SU-DHL-6 (cell line): ENCODE measurements around the gene ACBD4.

Source experiments
- H2AFZ ChIP-seq: fragments of 200-600 bp; sonication (generic); 2 replicates; pipeline ENCODE4 v1.6.1; 2014; ENCODE audit warnings: low read depth, mild to moderate bottlenecking, moderate library complexity, mixed read lengths, antibody characterized with exemption, low read length; ENCODE audit not compliant: severe bottlenecking
- H3F3A ChIP-seq: fragments of 200-600 bp; shearing (Covaris generic); 2 replicates; pipeline ENCODE4 v1.6.0; 2016; ENCODE audit warnings: antibody characterized with exemption, mild to moderate bottlenecking; ENCODE audit not compliant: insufficient read depth
- H3K27ac ChIP-seq: fragments of 200-600 bp; sonication (generic); 2 replicates; pipeline ENCODE4 v1.5.1; 2016; ENCODE audit warnings: low read depth, mild to moderate bottlenecking, low read length, moderate library complexity, mixed read lengths
- H3K27me3 ChIP-seq: fragments of 200-600 bp; sonication (generic), shearing (Covaris generic); 2 replicates; pipeline ENCODE4 v1.6.0; 2014; ENCODE audit warnings: mild to moderate bottlenecking, low read length
- H3K36me3 ChIP-seq: fragments of 200-600 bp; sonication (generic); 2 replicates; pipeline ENCODE4 v1.6.1; 2014; ENCODE audit warnings: mild to moderate bottlenecking, low read length, mixed read lengths
- H3K4me2 ChIP-seq: fragments of 300-600, 200-600 bp; shearing (Covaris generic), sonication (generic); 2 replicates; pipeline ENCODE4 v1.6.0; 2014; ENCODE audit warnings: low read length, low read depth, mild to moderate bottlenecking; ENCODE audit not compliant: poor library complexity, severe bottlenecking
- H3K4me3 ChIP-seq: fragments of 200-600 bp; sonication (generic); 2 replicates; pipeline ENCODE4 v1.5.1; 2014; ENCODE audit warnings: antibody characterized with exemption, low read length, mild to moderate bottlenecking, mixed read lengths; ENCODE audit not compliant: insufficient read depth, poor library complexity, severe bottlenecking
- H3K79me2 ChIP-seq: fragments of 200-600 bp; sonication (generic); 2 replicates; pipeline ENCODE4 v1.6.1; 2014; ENCODE audit warnings: mild to moderate bottlenecking, low read length, moderate library complexity; ENCODE audit not compliant: insufficient read depth
- H3K9ac ChIP-seq: fragments of 200-600 bp; sonication (generic); 2 replicates; pipeline ENCODE4 v1.7.0; 2014; ENCODE audit warnings: mild to moderate bottlenecking, low read length
- H3K9me2 ChIP-seq: fragments of 200-600 bp; sonication (generic); replicated peaks from 2 replicates; pipeline ENCODE4 v1.6.1; 2014; ENCODE audit warnings: low read length; ENCODE audit not compliant: insufficient read depth
- H3K9me3 ChIP-seq: fragments of 200-600 bp; sonication (generic); 2 replicates; pipeline ENCODE4 v1.6.1; 2014; ENCODE audit warnings: low read length, mixed read lengths; ENCODE audit not compliant: insufficient read depth
- H4K20me1 ChIP-seq: fragments of 200-600 bp; sonication (generic); 2 replicates; pipeline ENCODE4 v1.6.1; 2014; ENCODE audit warnings: low read depth, mild to moderate bottlenecking, antibody characterized with exemption, low read length, moderate library complexity, mixed read lengths
- EZH2phosphoT487 ChIP-seq: fragments of 200-600 bp; sonication (generic), shearing (Covaris generic); conservative IDR thresholded peaks from 2 replicates; pipeline ENCODE4 v1.6.1; 2018; ENCODE audit warnings: mild to moderate bottlenecking, antibody characterized with exemption, low read length, moderate library complexity, mixed read lengths
- TF ChIP-seq, protein P1 (sequence below): fragments of 200-600 bp; sonication (generic); IDR thresholded peaks from one replicate; pipeline ENCODE4 v1.5.1; 2017; ENCODE audit warnings: antibody characterized with exemption, mild to moderate bottlenecking, low read length, moderate library complexity; ENCODE audit not compliant: insufficient read depth, poor library complexity, severe bottlenecking

ACBD4 gene

DNA sequence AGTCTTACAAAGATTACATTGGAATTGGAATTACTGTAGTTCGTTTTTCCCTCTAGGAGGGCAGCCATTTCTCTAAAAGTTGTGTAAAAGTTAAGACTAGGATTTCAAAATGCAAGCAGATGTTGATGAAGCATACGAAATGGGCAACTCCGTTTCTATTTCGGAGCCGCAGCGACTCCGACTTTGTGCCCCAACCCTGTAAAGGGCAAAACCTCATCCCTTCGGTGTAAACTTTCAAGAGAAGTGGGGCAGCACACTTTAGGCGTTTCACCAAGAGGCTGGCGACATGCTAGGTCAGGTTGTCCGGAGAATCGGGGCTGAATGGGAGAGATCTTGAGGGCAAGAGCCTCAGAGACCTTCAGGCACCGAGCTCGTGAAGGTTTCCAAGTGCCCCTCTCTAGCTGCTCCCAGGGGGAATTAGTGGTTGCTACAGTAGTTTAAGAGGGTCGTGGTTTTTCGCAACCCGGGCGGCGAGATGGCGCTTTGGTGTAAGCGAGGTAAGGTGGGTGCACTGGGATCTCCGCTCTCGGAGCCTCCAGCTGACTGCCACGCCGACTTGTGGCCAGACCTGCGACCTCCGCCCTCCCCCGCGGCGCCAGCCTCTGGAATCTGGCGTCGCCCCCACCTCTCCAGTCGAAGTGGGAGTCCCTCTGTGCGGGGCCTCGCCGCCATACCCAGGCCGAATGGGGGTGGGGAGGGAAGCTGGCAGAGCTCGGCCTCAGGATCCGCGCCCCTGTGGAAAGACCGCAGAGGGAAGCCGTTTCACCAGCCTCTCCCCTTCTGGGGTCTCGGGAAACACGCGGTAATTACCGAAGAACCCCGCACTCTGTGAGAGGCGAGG, 25.2 kb downstream of the ACBD4 start:
- H3K4me3 ChIP-seq = peak overlapping the region; percentile 82
- H3F3A ChIP-seq = peaks cover 14% of the 10 kb centered on the region
- H3K36me3 ChIP-seq = no peaks in the 10 kb centered on the region
- no peak for TF ChIP-seq EZH2phosphoT487
- TF ChIP-seq, protein P1, sequence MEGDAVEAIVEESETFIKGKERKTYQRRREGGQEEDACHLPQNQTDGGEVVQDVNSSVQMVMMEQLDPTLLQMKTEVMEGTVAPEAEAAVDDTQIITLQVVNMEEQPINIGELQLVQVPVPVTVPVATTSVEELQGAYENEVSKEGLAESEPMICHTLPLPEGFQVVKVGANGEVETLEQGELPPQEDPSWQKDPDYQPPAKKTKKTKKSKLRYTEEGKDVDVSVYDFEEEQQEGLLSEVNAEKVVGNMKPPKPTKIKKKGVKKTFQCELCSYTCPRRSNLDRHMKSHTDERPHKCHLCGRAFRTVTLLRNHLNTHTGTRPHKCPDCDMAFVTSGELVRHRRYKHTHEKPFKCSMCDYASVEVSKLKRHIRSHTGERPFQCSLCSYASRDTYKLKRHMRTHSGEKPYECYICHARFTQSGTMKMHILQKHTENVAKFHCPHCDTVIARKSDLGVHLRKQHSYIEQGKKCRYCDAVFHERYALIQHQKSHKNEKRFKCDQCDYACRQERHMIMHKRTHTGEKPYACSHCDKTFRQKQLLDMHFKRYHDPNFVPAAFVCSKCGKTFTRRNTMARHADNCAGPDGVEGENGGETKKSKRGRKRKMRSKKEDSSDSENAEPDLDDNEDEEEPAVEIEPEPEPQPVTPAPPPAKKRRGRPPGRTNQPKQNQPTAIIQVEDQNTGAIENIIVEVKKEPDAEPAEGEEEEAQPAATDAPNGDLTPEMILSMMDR = no peak
- H2AFZ ChIP-seq = no peak overlapping the region
- H3K4me2 ChIP-seq = peak overlapping the region; percentile 91
- H3K27me3 ChIP-seq = no peaks in the 10 kb centered on the region
- H3K9ac ChIP-seq = peak overlapping the region; percentile 96
- peaks cover 16% of the 10 kb centered on the region for H3K79me2 ChIP-seq
- no peaks in the 10 kb centered on the region for H3K9me2 ChIP-seq
- H3K27ac ChIP-seq = peak overlapping the region; percentile 74
- H3K9me3 ChIP-seq = no peaks in the 10 kb centered on the region
- no peaks in the 10 kb centered on the region for H4K20me1 ChIP-seq

DNA sequence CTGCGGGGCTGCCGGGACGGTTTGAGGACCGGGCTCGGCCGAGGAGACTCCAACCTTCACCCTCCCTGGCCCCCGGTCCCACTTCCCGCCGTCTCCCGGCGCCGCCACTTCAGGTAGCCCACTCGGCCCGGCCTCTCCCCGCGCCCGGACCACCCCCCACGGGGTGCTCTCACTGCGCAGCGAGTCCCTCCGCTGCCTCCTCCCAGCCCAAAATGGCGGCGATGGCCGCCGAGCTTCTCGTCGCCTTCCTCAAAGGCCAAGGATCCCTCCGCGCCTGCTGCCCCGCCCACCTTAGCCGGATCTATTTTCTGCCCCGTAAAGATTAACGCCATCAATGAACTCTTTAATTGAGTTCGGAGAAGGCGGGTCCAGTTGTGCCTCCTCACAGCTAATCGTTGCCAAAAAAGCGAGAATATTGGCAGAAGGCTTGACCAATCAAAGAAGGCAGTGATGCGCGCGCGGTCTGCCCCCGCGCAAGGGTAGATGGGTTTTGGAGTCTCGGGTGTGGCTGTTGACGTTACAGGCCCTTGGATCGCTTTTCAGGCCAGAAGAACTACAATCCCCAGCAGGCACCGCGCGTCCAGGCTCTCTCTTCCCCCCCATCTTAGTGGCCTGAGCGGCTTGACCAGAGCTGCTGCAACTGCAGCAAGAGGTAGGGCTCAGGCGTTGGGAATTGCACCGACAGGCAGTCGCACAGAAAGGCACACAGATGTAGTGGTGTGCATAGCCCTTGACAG, 26.0 kb downstream of the ACBD4 start, which contains the start of gene HEXIM2:
Gene HEXIM2 (plus strand): TSS at position 588 of the 737 bp plus-strand sequence. CDS start 919 bp downstream, outside the sequence.
- peak within 1 kb of the TSS; percentile 82 for H3K4me3 ChIP-seq
- H3K36me3 ChIP-seq = no peaks in the 10 kb centered on the region
- no peak for TF ChIP-seq EZH2phosphoT487
- TF ChIP-seq, protein P1 = no peak
- H3K27me3 ChIP-seq = no peaks in the 10 kb centered on the region
- peaks cover 16% of the 10 kb centered on the region for H3K79me2 ChIP-seq
- H4K20me1 ChIP-seq = no peaks in the 10 kb centered on the region
- peak within 1 kb of the TSS; percentile 37 for H2AFZ ChIP-seq
- H3K4me2 ChIP-seq = peak within 1 kb of the TSS; percentile 91
- peak within 1 kb of the TSS; percentile 96 for H3K9ac ChIP-seq
- H3F3A ChIP-seq = peaks cover 14% of the 10 kb centered on the region
- H3K27ac ChIP-seq = peak within 1 kb of the TSS; percentile 74
- H3K9me2 ChIP-seq = no peaks in the 10 kb centered on the region
- H3K9me3 ChIP-seq = no peaks in the 10 kb centered on the region

DNA sequence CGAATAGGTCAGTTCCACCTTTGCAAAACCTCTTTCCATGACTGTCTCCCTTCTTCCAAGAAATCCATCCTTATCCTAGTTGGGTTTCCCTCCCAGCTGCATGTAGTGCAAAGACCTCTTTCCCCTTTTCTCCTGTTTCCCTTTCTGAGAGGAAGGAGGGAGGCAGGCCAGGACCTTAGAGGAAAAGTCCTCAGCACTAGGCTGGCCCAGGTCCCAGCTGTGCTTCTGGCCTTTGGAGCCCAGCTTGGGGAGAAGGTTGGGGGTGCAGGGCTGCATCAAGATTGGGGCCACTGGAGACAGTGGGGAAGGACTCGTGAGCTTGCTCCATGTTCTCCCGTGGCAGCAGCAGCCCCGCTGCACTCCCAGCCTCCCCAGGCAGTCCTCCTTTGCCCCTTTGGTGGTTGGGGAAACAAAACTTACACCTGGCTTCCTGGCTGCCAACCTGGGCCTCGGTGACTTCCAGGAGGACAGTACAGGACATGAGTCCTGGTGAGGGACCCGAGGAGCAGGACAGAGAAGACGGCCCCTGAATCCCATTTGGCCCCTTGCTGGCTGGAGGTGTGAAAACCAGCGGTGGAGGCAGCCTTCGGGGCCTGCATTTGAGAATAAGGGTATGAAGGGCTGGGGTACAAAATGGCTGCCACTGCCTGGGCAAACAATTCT, 26.7 kb downstream of the ACBD4 start:
- H3F3A ChIP-seq = peaks cover 14% of the 10 kb centered on the region
- H3K79me2 ChIP-seq = peaks cover 16% of the 10 kb centered on the region
- H3K4me3 ChIP-seq = peak overlapping the region; percentile 56
- H3K9me3 ChIP-seq = no peaks in the 10 kb centered on the region
- H3K9ac ChIP-seq = peak overlapping the region; percentile 61
- H3K36me3 ChIP-seq = no peaks in the 10 kb centered on the region
- no peaks in the 10 kb centered on the region for H3K9me2 ChIP-seq
- no peaks in the 10 kb centered on the region for H3K27me3 ChIP-seq
- no peaks in the 10 kb centered on the region for H4K20me1 ChIP-seq
- peak overlapping the region; percentile 37 for H2AFZ ChIP-seq
- no peak overlapping the region for H3K27ac ChIP-seq
- H3K4me2 ChIP-seq = peak overlapping the region; percentile 69
- no peak for TF ChIP-seq EZH2phosphoT487
- TF ChIP-seq, protein P1 = no peak
